Mammary epithelial cell (primary cell): ENCODE results near the gene EPB41L4A.

Experiments used
- EZH2 ChIP-seq: IDR thresholded peaks from 2 replicates; pipeline ENCODE4 v1.6.1; 2012; ENCODE audit warnings: low read length, inconsistent platforms, borderline replicate concordance
- TF ChIP-seq, protein P1 (sequence below), 2 donors: IDR thresholded peaks in 1 of 2; conservative IDR thresholded peaks in 1 of 2; 2 replicates each; pipeline ENCODE4 v1.5.1; 2011 to 2012; ENCODE audit warnings: inconsistent platforms in 2 of 2, low read length in 2 of 2, mild to moderate bottlenecking in 2 of 2, control low read depth in 1 of 2, low read depth in 1 of 2; ENCODE audit not compliant: insufficient read depth in 1 of 2; ENCODE audit errors: extremely low read depth in 1 of 2

DNA sequence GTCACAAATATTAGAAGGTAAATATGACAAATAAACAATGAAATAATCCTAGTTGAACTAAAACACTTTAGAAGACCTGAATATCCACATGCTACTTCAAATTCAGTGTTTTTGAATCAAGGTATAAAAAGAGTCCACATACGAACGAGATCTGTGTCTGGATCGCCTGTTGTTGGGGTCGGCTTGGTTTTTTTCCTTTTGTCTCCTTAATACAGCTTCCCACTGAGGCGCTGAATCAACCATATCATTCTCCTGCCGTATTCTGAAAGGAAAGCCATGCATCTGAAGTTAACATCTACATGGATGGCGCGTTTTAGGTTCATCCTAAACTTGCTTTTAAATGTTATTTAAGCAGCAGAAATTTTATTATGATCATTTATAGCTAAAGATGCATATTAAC lies 235.2 kb downstream of the EPB41L4A start:
- no peak for TF ChIP-seq EZH2
- TF ChIP-seq, protein P1, sequence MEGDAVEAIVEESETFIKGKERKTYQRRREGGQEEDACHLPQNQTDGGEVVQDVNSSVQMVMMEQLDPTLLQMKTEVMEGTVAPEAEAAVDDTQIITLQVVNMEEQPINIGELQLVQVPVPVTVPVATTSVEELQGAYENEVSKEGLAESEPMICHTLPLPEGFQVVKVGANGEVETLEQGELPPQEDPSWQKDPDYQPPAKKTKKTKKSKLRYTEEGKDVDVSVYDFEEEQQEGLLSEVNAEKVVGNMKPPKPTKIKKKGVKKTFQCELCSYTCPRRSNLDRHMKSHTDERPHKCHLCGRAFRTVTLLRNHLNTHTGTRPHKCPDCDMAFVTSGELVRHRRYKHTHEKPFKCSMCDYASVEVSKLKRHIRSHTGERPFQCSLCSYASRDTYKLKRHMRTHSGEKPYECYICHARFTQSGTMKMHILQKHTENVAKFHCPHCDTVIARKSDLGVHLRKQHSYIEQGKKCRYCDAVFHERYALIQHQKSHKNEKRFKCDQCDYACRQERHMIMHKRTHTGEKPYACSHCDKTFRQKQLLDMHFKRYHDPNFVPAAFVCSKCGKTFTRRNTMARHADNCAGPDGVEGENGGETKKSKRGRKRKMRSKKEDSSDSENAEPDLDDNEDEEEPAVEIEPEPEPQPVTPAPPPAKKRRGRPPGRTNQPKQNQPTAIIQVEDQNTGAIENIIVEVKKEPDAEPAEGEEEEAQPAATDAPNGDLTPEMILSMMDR (conservative IDR thresholded peaks at IDR 0.05 in 1 of 2, IDR thresholded peaks at IDR 0.05 in 1 of 2; ENCODE audit: extremely low read depth in 1 of 2, insufficient read depth in 1 of 2, low read depth in 1 of 2, low read length in 2 of 2) = no peak
